ENCODE data around the gene TAF3. TPM values are rescaled to one million over a fixed set of nuclear protein-coding genes. Genes with fewer than 3 reads are reported as not detected.

Gene TAF3
- polyA plus RNA-seq, 1 of the 3 experiments (the other 2 are of a cell fraction), result 2.4 TPM

GRCh38 chr10:7817984-7818294 is 366 bp upstream of the TAF3 start:
- no peaks in the 10 kb centered on the region for H3K27me3 ChIP-seq (ENCODE audit: insufficient read depth)
- 1% methylated on average over 10 of the region's 10 CpGs for WGBS (ENCODE audit: low lambda C conversion rate)
- H3K9ac ChIP-seq, result peak overlapping the region; percentile 72; the same call in 1 of the 2 replicates
- no peaks in the 10 kb centered on the region for H3K9me3 ChIP-seq
- H3K79me2 ChIP-seq (ENCODE audit: insufficient read depth), result peaks cover 38% of the 10 kb centered on the region
- H3K4me2 ChIP-seq, result peak overlapping the region; percentile 95
- TF ChIP-seq USF1 (IDR thresholded peaks at IDR 0.05; ENCODE audit: borderline replicate concordance, low read depth) (no peak), EP300 (IDR thresholded peaks at IDR 0.05; ENCODE audit: borderline replicate concordance in 1 of 2, low read depth in 1 of 2, low read length in 1 of 2) (no peak)
- no peaks in the 10 kb centered on the region for H4K20me1 ChIP-seq (ENCODE audit: insufficient read depth)
- CTCF ChIA-PET, result interaction anchor here (0.6 to 2.2 kb wide), 3 partner anchors 9 to 1391 kb away, joined by 3 to 12 read pairs (median 4); no protein-coding TSS in a partner anchor
- POLR2A ChIA-PET, result interaction anchor here (1.3 to 1.7 kb wide), 2 partner anchors 9 to 30 kb away, joined by 5 to 9 read pairs; partner anchors contain the start of genes ATP5F1C and KIN
- peak overlapping the region; percentile 94; the same call in 1 of the 2 replicates for H2AFZ ChIP-seq (ENCODE audit: low read depth)
- no peaks in the 10 kb centered on the region for H3F3A ChIP-seq (replicated peaks; ENCODE audit: insufficient read depth)
- peak overlapping the region; percentile 98 to 100 for H3K4me3 ChIP-seq (ENCODE audit: low read depth in 2 of 2, low read length in 1 of 2)
- DNase-seq, result no peak
- H3K9me2 ChIP-seq, result no peaks in the 10 kb centered on the region
- peaks cover 8 to 13% of the 10 kb centered on the region in 2 experiments for H3K36me3 ChIP-seq (replicated peaks in 1 of 2; ENCODE audit: control insufficient read depth in 1 of 2, insufficient read depth in 2 of 2, low read length in 1 of 2)
- no peak overlapping the region; a peak in 1 of 4 replicates for H3K27ac ChIP-seq (ENCODE audit: low read depth in 2 of 2, low read length in 1 of 2)
- peaks cover 0 to 13% of the 10 kb centered on the region in 2 experiments; a peak in 2 of 4 replicates for H3K4me1 ChIP-seq (ENCODE audit: control insufficient read depth in 1 of 2, insufficient read depth in 2 of 2, low read depth in 1 of 2, low read length in 1 of 2)

GRCh38 chr10:7819121-7819460 is 786 bp downstream of the TAF3 start:
- DNase-seq, result no peak
- Histone ChIP-seq H2AFZ (ENCODE audit: low read depth) (peak overlapping the region; percentile 90), H3K79me2 (ENCODE audit: insufficient read depth) (peaks cover 38% of the 10 kb centered on the region), H3K9me2 (no peaks in the 10 kb centered on the region), H3K36me3 (replicated peaks in 1 of 2; ENCODE audit: control insufficient read depth in 1 of 2, insufficient read depth in 2 of 2, low read length in 1 of 2) (peaks cover 8 to 13% of the 10 kb centered on the region in 2 experiments), H3K27me3 (ENCODE audit: insufficient read depth) (no peaks in the 10 kb centered on the region), H3F3A (replicated peaks; ENCODE audit: insufficient read depth) (no peaks in the 10 kb centered on the region), H4K20me1 (ENCODE audit: insufficient read depth) (no peaks in the 10 kb centered on the region), H3K4me2 (peak overlapping the region; percentile 95), H3K4me3 (ENCODE audit: low read depth in 2 of 2, low read length in 1 of 2) (peak overlapping the region; percentile 98 to 100), H3K9ac (peak overlapping the region; percentile 72; the same call in 1 of the 2 replicates), H3K9me3 (no peaks in the 10 kb centered on the region), H3K27ac (ENCODE audit: low read depth in 2 of 2, low read length in 1 of 2) (peak overlapping the region in 1 of 2 experiments; percentile 19; a peak in 1 of 4 replicates), H3K4me1 (ENCODE audit: control insufficient read depth in 1 of 2, insufficient read depth in 2 of 2, low read depth in 1 of 2, low read length in 1 of 2) (peaks cover 0 to 13% of the 10 kb centered on the region in 2 experiments; a peak in 2 of 4 replicates)
- TF ChIP-seq FOXJ3 (CRISPR knock-in tag; IDR thresholded peaks at IDR 0.05) (no peak), FOSL2 (IDR thresholded peaks at IDR 0.05; ENCODE audit: borderline replicate concordance, low read depth) (no peak), TAF1 (IDR thresholded peaks at IDR 0.05; ENCODE audit: borderline replicate concordance, low read depth, low read length) (no peak), CHD2 (IDR thresholded peaks at IDR 0.05; ENCODE audit: low read length, partially characterized antibody) (no peak), SMC3 (IDR thresholded peaks at IDR 0.05; ENCODE audit: low read depth, low read length) (peak; percentile 25; the same call in 1 of the 2 replicates), MXI1 (IDR thresholded peaks at IDR 0.05; ENCODE audit: low read depth, low read length) (peak; percentile 54; the same call in 1 of the 2 replicates), ELF1 (IDR thresholded peaks at IDR 0.05) (no peak), GABPA (IDR thresholded peaks at IDR 0.05; ENCODE audit: low read depth) (no peak), JUND (IDR thresholded peaks at IDR 0.05) (no peak), RCOR1 (IDR thresholded peaks at IDR 0.05; ENCODE audit: low read length) (no peak), RAD21 (IDR thresholded peaks at IDR 0.05; ENCODE audit: low read length) (peak; percentile 19), TEAD4 (IDR thresholded peaks at IDR 0.05; ENCODE audit: borderline replicate concordance, insufficient read depth) (no peak), POLR2AphosphoS5 (IDR thresholded peaks at IDR 0.05; ENCODE audit: low read depth, low read length) (no peak), NRF1 (IDR thresholded peaks at IDR 0.05; ENCODE audit: low read depth, low read length) (no peak), GATA2 (CRISPR knock-in tag; IDR thresholded peaks at IDR 0.05) (no peak), SIN3A (IDR thresholded peaks at IDR 0.05; ENCODE audit: borderline replicate concordance, low read depth, low read length) (peak; percentile 34; the same call in 1 of the 2 replicates)
- TF ChIP-seq, protein P1, sequence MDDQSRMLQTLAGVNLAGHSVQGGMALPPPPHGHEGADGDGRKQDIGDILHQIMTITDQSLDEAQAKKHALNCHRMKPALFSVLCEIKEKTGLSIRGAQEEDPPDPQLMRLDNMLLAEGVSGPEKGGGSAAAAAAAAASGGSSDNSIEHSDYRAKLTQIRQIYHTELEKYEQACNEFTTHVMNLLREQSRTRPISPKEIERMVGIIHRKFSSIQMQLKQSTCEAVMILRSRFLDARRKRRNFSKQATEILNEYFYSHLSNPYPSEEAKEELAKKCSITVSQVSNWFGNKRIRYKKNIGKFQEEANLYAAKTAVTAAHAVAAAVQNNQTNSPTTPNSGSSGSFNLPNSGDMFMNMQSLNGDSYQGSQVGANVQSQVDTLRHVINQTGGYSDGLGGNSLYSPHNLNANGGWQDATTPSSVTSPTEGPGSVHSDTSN (IDR thresholded peaks at IDR 0.05), result no peak
- TF ChIP-seq, protein P2, sequence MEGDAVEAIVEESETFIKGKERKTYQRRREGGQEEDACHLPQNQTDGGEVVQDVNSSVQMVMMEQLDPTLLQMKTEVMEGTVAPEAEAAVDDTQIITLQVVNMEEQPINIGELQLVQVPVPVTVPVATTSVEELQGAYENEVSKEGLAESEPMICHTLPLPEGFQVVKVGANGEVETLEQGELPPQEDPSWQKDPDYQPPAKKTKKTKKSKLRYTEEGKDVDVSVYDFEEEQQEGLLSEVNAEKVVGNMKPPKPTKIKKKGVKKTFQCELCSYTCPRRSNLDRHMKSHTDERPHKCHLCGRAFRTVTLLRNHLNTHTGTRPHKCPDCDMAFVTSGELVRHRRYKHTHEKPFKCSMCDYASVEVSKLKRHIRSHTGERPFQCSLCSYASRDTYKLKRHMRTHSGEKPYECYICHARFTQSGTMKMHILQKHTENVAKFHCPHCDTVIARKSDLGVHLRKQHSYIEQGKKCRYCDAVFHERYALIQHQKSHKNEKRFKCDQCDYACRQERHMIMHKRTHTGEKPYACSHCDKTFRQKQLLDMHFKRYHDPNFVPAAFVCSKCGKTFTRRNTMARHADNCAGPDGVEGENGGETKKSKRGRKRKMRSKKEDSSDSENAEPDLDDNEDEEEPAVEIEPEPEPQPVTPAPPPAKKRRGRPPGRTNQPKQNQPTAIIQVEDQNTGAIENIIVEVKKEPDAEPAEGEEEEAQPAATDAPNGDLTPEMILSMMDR (IDR thresholded peaks at IDR 0.05), result peak; percentile 50
- WGBS (ENCODE audit: low lambda C conversion rate), result 1% methylated on average over 17 of the region's 17 CpGs
- POLR2A ChIA-PET, result interaction anchor here (1.7 kb wide), 1 partner anchor 31 kb away, joined by 9 read pairs; the partner anchor contains the start of genes ATP5F1C and KIN
- CTCF ChIA-PET, result interaction anchor here (0.9 to 2.2 kb wide), 4 partner anchors 9 to 289 kb away, joined by 3 to 12 read pairs (median 4); no protein-coding TSS in a partner anchor
